ENCODE results near the gene SLC22A23.

Gene SLC22A23

GRCh38 chr6:3314621-3315467 lies 142.0 kb downstream of the SLC22A23 start:
- DNase-seq: no peak

- no peak for DNase-seq
These were observed 142.7 kb downstream of the SLC22A23 start for GRCh38 chr6:3314176-3314575.

- DNase-seq: no peak
These were observed 144.1 kb downstream of the SLC22A23 start for GRCh38 chr6:3312604-3313231.

GRCh38 chr6:3311826-3312225 lies 145.0 kb downstream of the SLC22A23 start:
- DNase-seq: no peak

GRCh38 chr6:3310703-3311102 lies 146.1 kb downstream of the SLC22A23 start:
- no peak for DNase-seq

- no peak for DNase-seq
These were observed 146.8 kb downstream of the SLC22A23 start for GRCh38 chr6:3310051-3310448.

GRCh38 chr6:3309391-3310050 lies 147.3 kb downstream of the SLC22A23 start:
- DNase-seq: no peak

GRCh38 chr6:3308106-3308505 lies 148.7 kb downstream of the SLC22A23 start:
- DNase-seq: no peak

GRCh38 chr6:3307436-3307835 lies 149.4 kb downstream of the SLC22A23 start:
- no peak for DNase-seq

- no peak for DNase-seq
These were observed 150.0 kb downstream of the SLC22A23 start for GRCh38 chr6:3306848-3307247.

GRCh38 chr6:3305831-3306230 lies 151.0 kb downstream of the SLC22A23 start:
- no peak for DNase-seq

GRCh38 chr6:3305216-3305565 lies 151.7 kb downstream of the SLC22A23 start:
- DNase-seq: no peak

GRCh38 chr6:3304500-3305215 lies 152.2 kb downstream of the SLC22A23 start:
- DNase-seq: no peak

- no peak for DNase-seq
These were observed 152.9 kb downstream of the SLC22A23 start for GRCh38 chr6:3303795-3304411.

- no peak for DNase-seq
These were observed 155.3 kb downstream of the SLC22A23 start for GRCh38 chr6:3301506-3301905.

- no peak for DNase-seq
These were observed 157.6 kb downstream of the SLC22A23 start for GRCh38 chr6:3299221-3299620.

GRCh38 chr6:3297909-3298308 lies 158.9 kb downstream of the SLC22A23 start:
- DNase-seq: no peak

GRCh38 chr6:3297006-3297405 lies 159.8 kb downstream of the SLC22A23 start:
- no peak for DNase-seq

GRCh38 chr6:3296537-3296936 lies 160.3 kb downstream of the SLC22A23 start:
- DNase-seq: no peak

GRCh38 chr6:3296078-3296477 lies 160.8 kb downstream of the SLC22A23 start:
- DNase-seq: no peak

GRCh38 chr6:3294921-3295871 lies 161.7 kb downstream of the SLC22A23 start:
- no peak for DNase-seq

- DNase-seq: no peak
These were observed 162.5 kb downstream of the SLC22A23 start for GRCh38 chr6:3294396-3294795.
